ENCODE data around the gene EIF5AL1.
A peak's percentile ranks its signal among the peaks of the same experiment; 100 is the strongest.
"Not testable (repeated sequence)": the region's sequence is repeated elsewhere in the genome, so short reads cannot be mapped to it uniquely, and the experiment has no call there.

Gene EIF5AL1

DNA sequence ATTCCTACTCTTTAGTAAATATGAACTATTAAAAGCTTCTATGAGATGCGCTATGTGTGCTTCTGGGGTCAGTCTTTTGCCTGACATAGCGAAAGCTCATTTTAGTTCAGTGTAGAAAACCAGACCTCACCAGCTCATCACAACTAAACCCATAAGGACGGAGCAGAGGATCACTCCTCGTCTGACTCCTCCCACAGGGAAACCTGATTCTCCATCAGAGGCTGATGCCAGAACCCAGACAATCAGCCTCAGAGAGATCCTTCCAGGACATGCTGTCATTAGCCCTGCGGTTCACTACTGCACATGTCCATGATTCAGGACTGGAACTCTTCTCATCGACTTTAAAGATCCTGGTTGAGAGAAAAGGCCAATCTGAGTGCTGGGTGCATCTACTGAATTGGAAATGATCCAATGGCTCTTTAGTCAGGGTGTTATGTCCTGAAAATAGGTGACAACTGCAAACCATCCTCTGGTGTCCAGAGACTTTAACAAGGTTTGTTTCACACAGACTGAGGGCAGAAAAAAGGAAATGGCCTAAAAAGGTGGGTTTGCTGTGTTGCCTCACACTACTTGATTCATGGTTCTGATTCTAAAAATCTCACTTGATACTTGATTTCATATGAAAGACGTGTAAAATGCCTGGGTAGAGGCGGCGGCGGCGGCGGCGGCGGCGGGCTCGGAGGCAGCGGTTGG lies at the start of gene EIF5AL1:
EIF5AL1 (plus strand) TSS at position 643 of the 693 bp plus-strand sequence. CDS start 117 bp downstream, outside the sequence.
- not testable (repeated sequence) for DNase-seq

DNA sequence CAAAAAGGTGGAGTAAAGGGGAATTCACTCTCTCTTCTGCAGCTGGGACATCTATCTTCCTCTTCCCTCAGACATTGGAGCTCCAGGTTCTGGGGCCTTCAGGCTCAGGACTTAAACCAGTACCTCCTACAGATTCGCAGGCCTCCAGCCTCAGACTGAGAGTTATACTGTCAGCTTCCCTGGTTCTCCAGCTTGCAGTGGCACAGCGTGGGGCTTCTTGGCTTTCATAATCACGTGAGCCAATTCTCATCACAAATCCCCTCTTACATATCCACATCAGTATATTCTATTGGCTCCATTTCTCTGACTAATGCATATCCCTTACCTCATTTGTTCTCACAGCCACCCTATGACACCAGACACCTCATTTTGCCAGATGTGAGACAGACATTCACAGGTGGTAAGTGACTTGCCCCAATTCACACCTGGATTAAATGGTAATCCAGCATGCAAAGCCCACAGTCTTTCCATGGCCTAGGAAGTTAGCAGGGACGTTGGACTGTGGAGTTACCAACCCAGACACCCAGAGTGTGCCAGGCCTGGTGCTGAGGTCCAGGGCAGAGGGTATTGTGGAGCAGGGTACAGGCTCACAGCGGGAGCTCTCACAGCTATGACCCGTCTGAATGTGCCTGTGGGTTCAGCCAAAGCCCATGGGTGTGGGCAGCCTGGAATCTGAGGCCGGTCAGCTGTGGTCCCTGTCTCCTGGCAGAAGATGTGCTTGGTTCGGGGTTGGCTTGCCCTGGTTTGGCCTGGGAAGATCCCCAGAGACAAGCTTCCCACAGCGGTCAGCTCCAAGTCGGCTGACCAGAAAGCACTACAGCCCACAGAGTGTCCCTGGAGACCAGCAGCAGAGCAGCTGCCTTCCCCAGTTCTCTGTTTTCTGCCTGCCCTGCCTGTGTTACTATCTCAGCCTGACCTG lies 48.5 kb upstream of the EIF5AL1 start:
- DNase-seq, result no peak

DNA sequence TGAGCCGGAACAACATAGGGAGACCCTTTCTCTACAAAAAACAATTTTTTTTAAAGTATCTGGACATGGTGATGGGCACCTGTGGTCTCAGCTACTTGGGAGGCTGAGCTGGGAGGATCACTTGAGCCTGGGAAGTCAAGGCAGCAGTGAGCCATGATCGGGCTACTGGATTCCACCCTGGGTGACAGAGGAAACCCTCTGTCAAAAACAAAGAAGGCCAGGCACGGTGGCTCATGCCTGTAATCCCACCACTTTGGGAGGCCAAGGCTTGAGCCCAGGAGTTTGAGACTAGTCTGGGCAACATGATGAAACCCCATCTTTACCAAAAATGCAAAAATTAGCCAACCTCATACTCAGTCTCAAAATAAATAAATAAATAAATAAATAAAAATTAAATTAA lies 47.0 kb upstream of the EIF5AL1 start:
- no peak for DNase-seq

DNA sequence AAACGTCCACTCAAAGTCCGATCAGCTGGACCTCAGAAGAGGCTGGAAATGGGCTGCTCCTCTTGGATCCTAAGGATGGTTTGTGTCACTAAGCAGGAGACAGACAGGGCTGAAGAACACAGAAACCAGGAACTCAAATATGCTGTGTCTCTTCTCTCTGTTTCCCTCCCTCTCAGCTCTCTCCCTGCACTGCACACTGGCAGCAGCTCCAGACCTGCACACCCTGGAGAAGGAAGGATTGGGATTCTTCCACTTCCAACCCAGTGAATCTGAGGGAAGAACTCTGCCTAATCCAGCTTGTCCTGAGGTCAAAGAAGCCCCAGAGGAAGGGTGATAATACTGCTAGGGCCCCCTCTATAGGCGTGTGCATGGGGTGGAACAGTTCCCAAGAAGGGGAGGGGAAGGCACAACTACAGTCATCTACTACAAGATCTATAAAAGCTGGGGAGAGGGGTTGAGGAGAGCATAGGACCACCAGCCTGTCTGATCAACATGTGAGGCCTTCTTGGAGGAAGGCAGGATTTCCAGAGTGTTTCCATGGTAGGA lies 44.2 kb upstream of the EIF5AL1 start:
- DNase-seq, result no peak

DNA sequence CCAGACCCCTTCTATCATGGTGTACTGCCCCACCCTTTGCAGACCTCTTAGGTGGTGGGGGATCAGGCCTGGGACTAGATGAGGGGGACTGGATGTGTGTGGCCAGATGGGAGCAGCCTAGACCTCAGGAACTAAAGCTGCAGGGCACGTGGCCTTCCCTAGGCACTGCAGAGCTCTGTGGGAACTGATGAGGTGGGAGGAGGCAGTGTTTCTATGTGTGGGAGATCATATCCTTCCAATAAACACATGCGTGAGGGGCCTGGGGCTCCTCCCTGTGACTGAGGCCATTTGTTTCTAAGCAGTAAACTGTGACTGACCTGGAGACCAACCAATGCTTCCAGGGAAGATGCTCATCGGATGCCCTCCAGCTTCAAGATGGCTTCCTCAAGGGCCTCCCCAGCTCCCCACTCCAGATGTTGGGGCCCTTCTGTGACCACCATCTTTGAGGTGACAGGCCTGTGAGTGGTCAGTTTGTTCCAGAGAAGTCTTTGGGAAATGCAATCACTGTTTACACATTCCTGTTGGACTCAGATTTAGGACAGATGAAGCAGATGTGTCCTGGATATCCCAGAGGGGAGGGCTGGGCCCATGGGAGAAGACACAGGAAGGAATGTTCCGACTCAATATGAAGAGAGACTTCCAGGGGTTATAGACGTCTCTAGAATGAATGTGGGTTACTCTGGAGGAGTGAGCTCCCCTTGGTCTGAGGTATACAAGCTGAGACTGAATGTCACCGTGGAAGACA lies 43.3 kb upstream of the EIF5AL1 start:
- no peak for DNase-seq

DNA sequence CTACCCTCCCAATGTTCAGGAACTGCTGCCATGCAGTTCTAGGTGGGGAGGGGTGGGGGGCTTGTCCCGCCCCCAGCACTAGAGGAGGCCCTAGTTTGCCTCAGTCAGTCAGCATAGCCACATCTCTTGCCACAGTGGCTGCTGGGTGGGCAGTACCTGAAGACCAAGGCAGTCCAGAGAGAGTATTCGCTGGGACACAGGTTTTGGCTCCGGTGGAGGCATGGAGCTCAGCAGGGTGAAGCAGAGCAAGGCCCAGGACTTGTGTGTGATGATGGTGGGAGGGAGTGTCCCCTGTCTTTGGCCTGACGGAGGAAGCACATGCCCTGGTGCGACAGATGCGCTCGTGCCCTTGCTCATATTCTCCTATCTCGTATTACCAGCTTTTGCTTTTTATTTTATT lies 42.2 kb upstream of the EIF5AL1 start:
- no peak for DNase-seq

DNA sequence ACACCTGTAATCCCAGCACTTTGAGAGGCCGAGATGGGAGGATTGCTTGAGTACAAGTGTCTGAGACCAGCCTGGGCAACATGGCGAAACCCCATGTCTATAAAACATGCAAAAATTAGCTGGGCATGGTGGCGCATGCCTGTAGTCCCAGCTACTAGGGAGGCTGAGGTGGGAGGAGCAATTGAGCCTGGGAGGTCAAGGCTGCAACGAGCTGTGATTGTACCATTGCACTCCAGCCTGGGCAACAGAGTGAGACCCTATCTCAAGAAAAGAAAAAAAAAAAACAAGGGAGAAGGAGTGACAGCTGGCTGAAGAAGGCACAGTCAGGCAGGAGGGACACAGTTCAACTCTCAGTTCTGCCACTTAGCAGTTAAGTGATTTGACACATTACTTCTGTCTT lies 40.6 kb upstream of the EIF5AL1 start:
- no peak for DNase-seq

DNA sequence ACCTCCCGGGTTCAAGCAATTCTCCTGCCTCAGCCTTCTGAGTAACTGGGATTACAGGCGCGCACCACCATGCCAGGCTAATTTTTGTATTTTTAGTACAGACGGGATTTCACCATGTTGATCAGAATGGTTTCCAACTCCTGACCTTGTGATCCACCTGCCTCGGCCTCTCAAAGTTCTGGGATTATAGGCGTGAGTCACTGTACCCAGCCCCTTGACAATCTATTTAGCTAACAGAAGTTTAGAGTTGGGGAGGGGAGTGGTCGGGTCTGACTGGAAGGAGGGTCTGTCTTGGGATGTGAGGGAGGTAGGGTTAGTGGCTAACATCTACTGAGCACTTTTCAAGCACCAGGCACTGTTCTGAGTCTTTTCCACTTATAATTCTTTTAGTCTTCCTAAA lies 39.9 kb upstream of the EIF5AL1 start:
- no peak for DNase-seq

DNA sequence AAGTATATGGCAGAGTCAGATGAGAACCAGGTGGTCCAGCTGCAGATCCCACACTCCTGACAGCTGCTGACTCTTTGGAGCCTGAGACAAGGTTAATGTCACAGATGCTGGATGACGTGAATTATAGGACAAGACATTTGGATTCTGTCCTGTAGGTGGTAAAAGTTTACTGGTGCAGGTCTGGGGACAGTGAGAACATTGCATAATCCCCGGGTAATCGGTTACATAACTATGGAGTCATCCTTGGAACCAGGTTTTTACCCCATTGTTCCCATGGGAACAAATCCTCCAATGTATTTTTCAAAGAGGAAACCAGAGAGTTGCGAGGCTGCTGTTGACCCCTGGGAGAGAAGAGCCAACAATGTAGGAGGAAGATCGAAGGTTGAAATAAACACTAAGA lies 39.4 kb upstream of the EIF5AL1 start:
- no peak for DNase-seq

DNA sequence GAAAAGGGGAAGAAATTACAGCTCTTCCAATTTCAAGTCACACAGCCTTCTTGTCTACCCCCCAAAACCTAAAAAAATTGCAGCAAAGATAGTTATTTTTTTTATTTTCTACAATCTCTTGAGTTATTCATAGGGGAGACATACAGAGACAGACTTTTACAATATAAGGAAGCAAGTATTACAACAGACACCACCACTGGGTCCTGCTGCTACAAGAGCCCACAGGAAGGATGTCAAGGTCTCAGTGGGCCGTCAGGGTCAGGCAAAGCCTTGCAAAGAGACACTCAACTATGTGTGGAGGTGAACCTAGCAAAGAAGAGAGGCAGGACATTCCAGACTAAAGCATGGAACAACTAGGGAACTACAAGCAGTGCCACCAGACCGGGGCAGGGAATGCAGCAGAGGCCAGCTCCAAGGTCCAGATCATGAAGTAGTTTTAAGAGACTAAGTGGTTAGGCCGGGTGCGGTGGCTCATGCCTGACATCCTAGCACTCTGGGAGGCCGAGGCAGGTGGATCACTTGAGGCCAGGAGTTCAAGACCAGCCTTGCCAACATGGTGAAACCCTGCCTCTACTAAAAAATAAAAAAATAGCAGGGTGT lies 38.7 kb upstream of the EIF5AL1 start:
- DNase-seq, result no peak

DNA sequence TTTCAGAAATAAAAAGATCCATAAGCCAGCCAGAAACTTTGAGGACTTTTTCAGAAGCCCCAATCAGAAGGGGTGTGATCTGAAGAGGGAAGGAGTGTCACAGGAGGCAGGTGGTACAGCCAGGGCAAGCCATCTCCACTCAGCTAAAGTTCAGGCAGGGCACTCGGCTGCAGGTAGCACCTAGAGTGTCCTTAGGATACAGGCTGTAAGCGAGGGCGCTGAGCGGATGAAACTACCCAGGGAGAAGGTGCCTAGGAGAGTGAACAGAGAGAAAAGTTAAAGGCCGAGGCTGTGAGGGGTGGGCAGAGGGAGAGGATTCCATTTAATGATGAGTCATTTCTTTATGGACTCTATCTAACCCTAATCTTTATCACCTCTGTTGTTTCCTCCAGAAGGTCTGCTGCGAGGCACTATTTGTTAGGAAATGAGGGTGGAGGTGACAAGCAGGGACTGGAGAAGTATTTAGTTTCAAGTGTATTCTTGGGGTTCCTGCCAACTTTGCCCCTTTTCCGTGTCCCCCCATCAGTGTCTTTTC lies 37.1 kb upstream of the EIF5AL1 start:
- no peak for DNase-seq

DNA sequence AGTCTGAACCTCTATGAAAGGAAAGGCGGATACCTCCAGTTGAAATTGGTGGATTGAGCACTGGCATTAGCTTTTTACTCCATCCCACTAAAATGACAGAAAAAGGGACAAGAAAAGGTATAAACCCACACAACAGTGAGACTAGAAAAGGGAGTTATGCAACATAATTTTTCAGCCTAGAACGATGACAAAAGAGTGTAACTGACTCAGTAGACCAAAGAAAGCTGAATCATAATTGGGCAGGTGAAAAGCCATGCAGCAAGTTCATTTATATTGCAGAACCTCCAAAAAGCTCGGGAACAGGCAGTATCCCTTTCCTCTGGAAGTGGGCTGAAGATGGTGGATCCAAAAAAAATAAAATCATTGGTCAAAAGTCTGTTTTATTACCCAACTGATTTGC lies 36.5 kb upstream of the EIF5AL1 start:
- DNase-seq, result no peak

DNA sequence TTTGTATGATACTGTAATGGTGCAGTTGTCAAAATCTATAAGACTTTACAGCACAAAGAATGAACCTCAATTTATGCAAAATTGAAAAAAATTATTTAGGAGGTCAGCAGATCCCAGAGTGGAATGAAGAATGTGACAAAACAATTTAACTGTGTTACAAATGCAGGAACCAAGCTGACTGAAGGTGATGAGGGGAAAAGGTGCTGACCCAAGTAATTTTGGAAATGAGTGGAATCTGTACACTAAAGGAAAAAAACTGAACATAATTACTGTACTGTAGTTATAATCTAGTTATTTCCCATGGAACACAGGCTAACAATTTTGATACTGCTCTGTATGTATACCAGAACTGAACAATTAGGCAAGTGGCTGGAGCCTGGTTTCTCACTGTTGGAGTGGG lies 35.7 kb upstream of the EIF5AL1 start:
- DNase-seq, result no peak

DNA sequence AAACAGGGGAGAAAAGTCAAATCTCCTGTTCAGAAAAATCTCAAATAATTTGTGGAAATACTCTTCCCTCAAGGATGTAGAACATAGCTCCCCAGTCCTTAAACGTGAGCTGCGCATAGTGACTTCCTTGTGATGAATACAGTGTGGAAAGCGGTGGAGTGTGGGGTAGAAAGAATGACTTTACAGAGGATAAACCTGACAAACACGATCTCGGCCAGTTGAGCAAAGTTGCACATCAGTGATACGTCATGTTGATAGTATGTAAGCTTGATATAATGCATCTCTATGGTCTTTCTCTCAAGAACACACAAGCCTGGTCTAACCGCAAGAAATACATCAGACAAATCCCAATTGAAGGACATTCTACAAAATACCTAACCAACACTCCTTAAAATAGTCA lies 34.9 kb upstream of the EIF5AL1 start:
- DNase-seq, result no peak

DNA sequence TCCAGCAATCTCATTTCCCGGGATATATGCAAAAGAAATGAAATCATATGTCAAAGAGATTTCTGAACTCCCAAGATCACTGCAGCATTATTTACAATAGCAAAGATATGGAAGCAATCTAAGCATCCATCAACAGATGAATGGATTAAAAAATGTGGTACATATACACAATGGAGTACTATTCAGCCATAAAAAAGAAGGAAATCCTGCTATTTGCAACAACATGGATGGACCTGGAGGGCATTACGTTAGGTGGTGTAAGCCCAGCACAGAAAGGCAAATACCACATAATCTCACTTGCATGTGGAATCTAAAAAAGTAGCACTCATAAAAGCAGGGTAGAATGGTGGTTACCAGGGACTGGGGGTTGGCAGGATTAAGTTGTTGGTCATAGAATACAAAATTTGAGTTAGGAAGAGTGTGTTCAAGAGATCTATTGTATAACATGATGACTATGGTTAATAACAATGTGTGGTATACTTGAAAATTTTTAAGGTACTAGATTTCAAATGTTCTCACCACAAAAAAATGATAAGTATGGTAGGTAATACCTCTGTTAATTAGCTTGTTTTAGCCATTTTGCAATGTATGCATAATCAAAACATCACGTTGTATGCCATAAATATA lies 32.9 kb upstream of the EIF5AL1 start:
- DNase-seq, result no peak

DNA sequence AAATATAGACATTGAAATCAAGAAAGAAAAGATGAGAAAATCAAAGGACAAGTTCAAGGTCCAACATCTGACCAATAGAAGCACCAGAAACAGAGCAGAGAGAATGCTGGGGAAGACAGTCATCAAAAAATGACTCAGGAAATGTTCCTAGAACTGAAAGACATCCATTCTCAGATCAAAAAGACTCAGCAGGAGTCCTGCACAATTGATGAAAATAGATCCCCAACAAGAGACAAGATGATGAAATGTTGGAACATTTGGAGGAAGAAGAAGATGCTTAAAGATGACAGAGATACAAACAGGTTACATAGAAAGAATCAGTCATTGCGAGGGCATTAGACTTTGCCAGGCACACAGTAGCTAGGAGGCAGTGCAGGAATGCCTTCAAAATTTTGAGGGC lies 30.0 kb upstream of the EIF5AL1 start:
- no peak for DNase-seq

DNA sequence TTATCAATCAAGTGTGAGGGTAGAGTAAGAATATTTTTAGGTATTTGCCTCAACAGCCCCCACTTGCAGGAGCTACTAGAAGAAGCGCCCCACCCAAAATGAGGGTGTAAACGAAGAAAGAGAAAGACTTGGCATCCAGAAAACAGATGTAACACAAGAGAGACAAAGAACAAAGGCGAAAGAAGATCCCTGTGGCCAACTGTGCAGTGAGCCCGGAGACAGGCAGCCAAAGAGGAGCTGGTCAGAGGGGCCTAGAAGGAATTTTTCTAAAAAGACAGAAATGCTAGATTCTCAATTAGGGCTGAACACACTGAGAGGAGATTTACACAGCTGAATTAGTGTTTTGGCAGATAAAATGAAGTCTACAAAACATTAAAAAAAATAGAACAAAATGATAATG lies 29.6 kb upstream of the EIF5AL1 start:
- no peak for DNase-seq

DNA sequence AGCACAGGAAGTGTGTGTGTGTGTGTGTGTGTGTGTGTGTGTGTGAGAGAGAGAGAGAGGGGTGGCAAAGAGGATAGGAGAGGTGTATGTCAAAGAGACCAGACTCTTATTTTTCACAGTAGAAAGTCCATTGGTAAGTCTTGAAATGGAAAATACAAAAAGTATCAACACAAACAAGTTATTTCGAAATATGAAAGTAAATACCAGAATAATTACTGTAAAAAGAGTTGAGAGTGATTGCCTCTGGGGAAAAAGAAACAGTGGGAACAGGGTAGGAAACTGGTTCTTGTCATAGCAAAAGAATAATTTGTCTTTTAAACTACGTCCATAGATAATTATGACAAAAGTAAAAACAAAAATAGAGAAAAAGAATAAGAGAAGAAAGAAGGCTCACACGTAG lies 29.0 kb upstream of the EIF5AL1 start:
- no peak for DNase-seq

DNA sequence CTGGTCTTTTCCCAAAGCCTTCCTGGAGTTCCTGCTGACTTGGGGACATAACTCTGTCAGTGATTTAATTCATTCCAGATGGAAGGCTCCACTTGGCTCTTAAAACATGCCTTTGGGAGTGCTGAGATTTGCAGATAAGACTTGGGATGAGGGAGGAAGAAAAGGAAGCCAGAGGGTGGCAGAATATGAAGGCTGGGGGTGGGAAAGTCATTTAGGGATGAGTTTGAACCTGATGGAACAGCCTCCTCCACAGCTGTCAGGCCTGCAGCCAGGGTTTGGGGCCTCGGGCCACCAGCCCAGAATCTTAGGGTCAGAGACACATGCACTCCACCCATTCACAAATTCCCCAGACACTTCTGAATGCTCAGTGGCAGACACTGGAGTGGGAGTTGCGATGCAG lies 28.4 kb upstream of the EIF5AL1 start:
- DNase-seq, result no peak

DNA sequence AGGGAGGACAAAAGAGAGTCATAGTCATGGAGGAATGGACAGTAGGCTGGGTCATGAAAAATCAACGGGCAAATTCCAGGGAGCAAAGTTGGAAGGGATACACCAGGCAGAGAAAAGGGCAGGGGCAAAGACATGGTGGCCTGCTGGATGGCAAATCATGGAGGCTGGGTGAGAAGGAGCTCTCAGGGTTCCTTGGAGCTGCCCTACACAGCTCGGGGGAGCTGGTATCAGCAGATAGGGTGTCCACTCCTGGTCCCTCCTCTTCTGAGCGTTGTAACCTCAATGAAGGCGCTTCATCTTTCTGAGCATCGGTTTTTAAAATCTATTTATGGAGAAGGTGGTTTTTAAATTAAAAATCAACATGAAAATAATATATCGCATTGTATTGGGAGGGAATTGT lies 27.9 kb upstream of the EIF5AL1 start:
- no peak for DNase-seq

DNA sequence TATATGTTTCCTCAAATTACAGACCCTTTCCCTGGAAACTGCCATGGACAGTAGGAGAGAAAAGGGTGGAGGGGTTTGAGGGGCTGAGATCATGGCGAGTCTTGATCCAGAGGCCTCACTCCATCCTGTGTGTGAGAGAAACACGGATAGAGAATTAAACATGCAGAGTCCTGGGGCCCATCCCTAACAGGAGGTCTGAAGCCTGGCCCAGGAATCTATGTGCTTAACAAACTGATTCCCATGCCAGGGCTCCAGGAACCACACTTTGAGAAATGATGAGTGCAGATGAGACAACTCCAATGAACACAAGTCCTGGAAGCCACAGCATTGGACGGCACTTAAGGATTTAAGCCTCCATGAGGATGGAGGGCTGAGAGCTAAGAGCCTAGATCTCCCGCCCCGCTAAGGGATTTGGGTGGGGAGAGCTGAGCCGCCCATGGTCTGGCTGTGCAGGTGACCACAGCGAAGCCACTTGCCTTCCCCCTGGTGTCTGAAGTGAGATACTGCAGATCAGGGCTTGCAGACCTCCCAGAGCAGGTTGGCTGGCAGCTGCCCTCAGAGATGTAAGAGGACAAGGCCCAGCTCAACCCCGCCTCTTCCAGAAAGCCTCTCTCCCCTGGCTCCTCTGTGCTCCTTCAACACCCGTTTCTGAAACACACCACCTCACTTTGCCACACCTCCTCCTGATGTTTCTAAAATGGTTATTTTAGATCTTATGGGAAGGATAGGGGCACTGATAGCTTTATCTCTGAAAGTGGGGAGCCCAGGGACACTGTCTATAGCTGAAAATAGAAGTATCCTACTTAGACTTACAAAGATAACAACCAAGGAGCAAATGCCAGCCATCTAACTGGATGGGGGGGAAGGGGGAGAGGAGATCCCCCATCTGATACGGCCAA lies 24.8 kb upstream of the EIF5AL1 start:
- DNase-seq, result peak; percentile 39

All from CD4-positive, alpha-beta T cell treated with Interleukin-4 for 1 hour (primary cell).